Osteocyte (in vitro differentiated cells): ENCODE results near the gene ST7. TPM values are rescaled to one million over a fixed set of nuclear protein-coding genes. Genes with fewer than 3 reads are reported as not detected.
"Not testable (repeated sequence)": the region's sequence is repeated elsewhere in the genome, so short reads cannot be mapped to it uniquely, and the experiment has no call there.

Experiments
- DNase-seq: peaks from one replicate; pipeline ENCODE4 v3.0.0; 2021; ENCODE audit warnings: mixed read lengths; ENCODE audit not compliant: unreplicated experiment; ENCODE audit errors: extremely low spot score
- H3K27ac Mint-ChIP-seq: one replicate; pipeline ENCODE4 v1.8.0; 2021; ENCODE audit warnings: mild to moderate bottlenecking, mixed read lengths; ENCODE audit not compliant: unreplicated experiment
- H3K27me3 Mint-ChIP-seq: one replicate; pipeline ENCODE4 v1.8.0; 2021; ENCODE audit warnings: mixed read lengths; ENCODE audit not compliant: unreplicated experiment
- H3K36me3 Mint-ChIP-seq: one replicate; pipeline ENCODE4 v1.8.0; 2021; ENCODE audit warnings: mixed read lengths; ENCODE audit not compliant: unreplicated experiment
- H3K4me1 Mint-ChIP-seq: one replicate; pipeline ENCODE4 v1.8.0; 2021; ENCODE audit warnings: mixed read lengths; ENCODE audit not compliant: unreplicated experiment
- H3K4me3 Mint-ChIP-seq: one replicate; pipeline ENCODE4 v1.8.0; 2021; ENCODE audit warnings: mild to moderate bottlenecking, moderate library complexity, mixed read lengths; ENCODE audit not compliant: unreplicated experiment
- H3K9me3 Mint-ChIP-seq: one replicate; pipeline ENCODE4 v1.8.0; 2021; ENCODE audit warnings: mixed read lengths; ENCODE audit not compliant: unreplicated experiment
- CTCF ChIP-seq: fragments of 200-600 bp; sonication (generic); IDR thresholded peaks from 2 replicates; pipeline ENCODE4 v1.5.0; 2021; ENCODE audit warnings: antibody characterized with exemption, mild to moderate bottlenecking, moderate library complexity
- total RNA-seq: library from RNA; stranded (reverse); gene quantifications from 2 replicates; pipeline ENCODE4 v1.2.1, GENCODE V29; 2021

Gene ST7
- total RNA-seq, 1 donor from 2014 or later = 68.5 TPM

- no peak overlapping the region for H3K27ac Mint-ChIP-seq
- peaks cover 13% of the 10 kb centered on the region for H3K4me1 Mint-ChIP-seq
- H3K27me3 Mint-ChIP-seq = no peaks in the 10 kb centered on the region
- H3K4me3 Mint-ChIP-seq = no peak overlapping the region
- H3K36me3 Mint-ChIP-seq = peaks cover 3% of the 10 kb centered on the region
- H3K9me3 Mint-ChIP-seq = no peaks in the 10 kb centered on the region
- no peak for DNase-seq
- TF ChIP-seq CTCF = no peak
These were observed 16.1 kb downstream of the ST7 start for GRCh38 chr7:116969371-116969902.

GRCh38 chr7:116970238-116970910 lies 17.1 kb downstream of the ST7 start:
- no peak overlapping the region for H3K4me3 Mint-ChIP-seq
- H3K27ac Mint-ChIP-seq = no peak overlapping the region
- no peaks in the 10 kb centered on the region for H3K27me3 Mint-ChIP-seq

GRCh38 chr7:116971153-116971552 lies 17.9 kb downstream of the ST7 start:
- DNase-seq, H3K36me3 Mint-ChIP-seq, H3K9me3 Mint-ChIP-seq, H3K27ac Mint-ChIP-seq, H3K4me3 Mint-ChIP-seq, H3K27me3 Mint-ChIP-seq: not testable (repeated sequence)
- H3K4me1 Mint-ChIP-seq = peaks cover 13% of the 10 kb centered on the region

More at GRCh38 chr7:116970238-116970910, 17.1 kb downstream of the ST7 start:
- DNase-seq = no peak
- no peak for TF ChIP-seq CTCF
- Mint-ChIP-seq H3K4me1 (peaks cover 13% of the 10 kb centered on the region), H3K36me3 (peaks cover 4% of the 10 kb centered on the region), H3K9me3 (no peaks in the 10 kb centered on the region)

- Mint-ChIP-seq H3K27ac (no peak overlapping the region), H3K4me3 (no peak overlapping the region), H3K36me3 (peaks cover 5% of the 10 kb centered on the region), H3K27me3 (no peaks in the 10 kb centered on the region), H3K4me1 (peaks cover 8% of the 10 kb centered on the region), H3K9me3 (no peaks in the 10 kb centered on the region)
- no peak for TF ChIP-seq CTCF
- no peak for DNase-seq
These were observed 18.6 kb downstream of the ST7 start for GRCh38 chr7:116971869-116972268.

- H3K9me3 Mint-ChIP-seq, H3K36me3 Mint-ChIP-seq, H3K4me3 Mint-ChIP-seq, DNase-seq, H3K27me3 Mint-ChIP-seq, H3K27ac Mint-ChIP-seq: not testable (repeated sequence)
- peaks cover 16% of the 10 kb centered on the region for H3K4me1 Mint-ChIP-seq
These were observed 21.7 kb downstream of the ST7 start for GRCh38 chr7:116975024-116975423.

- Mint-ChIP-seq H3K27ac (no peak overlapping the region), H3K4me3 (no peak overlapping the region), H3K27me3 (no peaks in the 10 kb centered on the region), H3K36me3 (peaks cover 9% of the 10 kb centered on the region), H3K4me1 (peaks cover 16% of the 10 kb centered on the region), H3K9me3 (no peaks in the 10 kb centered on the region)
- no peak for TF ChIP-seq CTCF
- DNase-seq = no peak
These were observed 23.9 kb downstream of the ST7 start for GRCh38 chr7:116977172-116977571.
